Subcutaneous adipose tissue (tissue), 4 donors: Measurements from ENCODE around the gene NCK1. TPM values are rescaled to one million over a fixed set of nuclear protein-coding genes. Genes with fewer than 3 reads are reported as not detected.

Experiments
- CTCF ChIP-seq: fragments of 450-650 bp; IDR thresholded peaks from one replicate; pipeline ENCODE4 v1.5.1; 2016; ENCODE audit warnings: low read depth, mild to moderate bottlenecking, control low read depth, antibody characterized with exemption, moderate library complexity
- total RNA-seq, 4 donors: library from RNA; depleted of rRNA; stranded (reverse); fragments of >200 nt; gene quantifications; one replicate each; pipeline ENCODE4 v1.1.0, GENCODE V29; 2016

NCK1 gene
- total RNA-seq, 4 donors from 2014 or later, result 62.2 to 97.5 (median 83.9) TPM

DNA sequence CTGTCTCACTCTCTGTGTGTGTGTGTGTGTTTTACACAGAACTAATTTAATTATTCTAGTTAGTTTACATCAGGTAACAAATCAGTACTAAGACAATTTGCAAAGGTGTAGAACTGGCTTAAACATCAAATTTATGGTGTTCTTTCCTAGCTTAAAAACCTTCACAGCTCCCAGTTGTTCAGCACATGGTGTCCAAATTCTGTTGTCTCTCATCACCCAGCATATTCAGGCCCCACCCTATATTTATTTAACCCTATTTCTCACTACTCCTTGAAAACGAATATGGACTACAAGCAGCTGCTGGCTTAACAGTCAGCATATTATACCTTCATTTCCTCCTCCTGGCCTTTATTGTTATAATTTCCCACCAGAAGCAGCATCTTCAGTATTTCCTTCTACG lies 96.9 kb downstream of the NCK1 start:
- TF ChIP-seq CTCF, result no peak

GRCh38 chr3:136959599-136959998 lies 97.6 kb downstream of the NCK1 start:
- no peak for TF ChIP-seq CTCF

DNA sequence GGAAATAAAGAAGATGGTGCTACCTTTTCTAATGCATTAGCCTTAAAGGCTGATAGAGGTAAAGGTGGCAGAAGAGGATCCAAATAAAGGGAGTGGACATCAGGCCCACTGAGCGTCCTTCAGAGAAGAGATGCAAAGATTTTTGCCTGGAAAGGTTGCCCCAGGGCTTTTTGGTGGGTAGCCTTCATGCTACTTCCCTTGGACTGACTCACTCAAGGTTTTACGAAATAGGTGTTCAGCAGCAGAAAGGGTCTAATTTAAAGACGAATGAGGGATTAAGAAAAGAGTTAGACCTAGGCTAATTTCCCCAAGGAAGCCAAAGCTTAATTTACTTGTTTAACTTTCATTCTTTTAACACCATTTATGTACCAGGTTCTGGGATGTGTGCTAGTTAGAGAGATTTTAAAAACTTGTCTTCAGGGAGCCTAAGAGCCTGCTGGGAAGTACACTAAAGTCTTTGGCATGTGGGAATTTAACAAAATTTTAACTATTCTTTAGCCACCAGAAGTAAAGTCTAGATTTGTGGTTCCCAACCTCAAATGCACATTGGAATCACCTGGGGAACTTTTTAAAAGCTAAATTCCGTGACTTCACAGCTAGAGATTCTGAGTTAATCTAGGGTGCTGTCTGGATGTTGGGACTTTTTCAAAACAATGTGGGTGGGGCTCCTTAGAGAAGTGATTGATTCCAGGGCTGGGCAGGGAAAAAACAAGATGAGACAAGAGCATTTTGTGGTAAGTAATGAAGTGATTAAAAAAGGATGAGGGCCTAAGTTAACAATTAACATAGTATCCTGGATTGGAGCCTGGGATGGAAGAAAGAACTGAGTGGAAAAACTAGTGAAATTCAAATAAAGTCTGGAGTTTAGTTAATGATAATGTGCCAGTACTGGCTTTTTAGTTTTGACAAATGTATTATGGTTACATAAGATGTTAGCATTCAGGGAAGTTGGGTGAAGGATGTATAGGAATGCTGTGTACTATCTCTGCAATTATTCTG lies 99.1 kb downstream of the NCK1 start:
- no peak for TF ChIP-seq CTCF

GRCh38 chr3:136962927-136963326 lies 100.9 kb downstream of the NCK1 start:
- TF ChIP-seq CTCF, result no peak

DNA sequence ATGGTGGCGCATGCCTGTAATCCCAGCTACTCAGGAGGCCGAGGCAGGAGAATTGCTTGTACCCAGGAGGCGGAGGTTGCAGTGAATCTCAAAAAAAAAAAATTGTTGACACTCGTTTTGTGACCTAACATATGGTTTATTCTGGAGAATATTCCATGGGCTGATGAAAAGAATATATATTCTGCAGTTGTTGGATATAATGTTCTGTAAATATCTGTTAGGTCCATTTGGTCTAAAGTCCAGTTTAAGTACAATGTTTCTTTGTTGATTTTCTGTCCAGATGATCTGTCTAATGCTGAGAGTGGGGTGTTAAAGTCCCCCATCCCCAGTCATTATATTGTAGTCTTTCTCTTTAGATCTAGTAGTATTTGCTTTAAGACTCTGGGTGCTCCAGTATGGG lies 111.3 kb downstream of the NCK1 start:
- TF ChIP-seq CTCF, result no peak

DNA sequence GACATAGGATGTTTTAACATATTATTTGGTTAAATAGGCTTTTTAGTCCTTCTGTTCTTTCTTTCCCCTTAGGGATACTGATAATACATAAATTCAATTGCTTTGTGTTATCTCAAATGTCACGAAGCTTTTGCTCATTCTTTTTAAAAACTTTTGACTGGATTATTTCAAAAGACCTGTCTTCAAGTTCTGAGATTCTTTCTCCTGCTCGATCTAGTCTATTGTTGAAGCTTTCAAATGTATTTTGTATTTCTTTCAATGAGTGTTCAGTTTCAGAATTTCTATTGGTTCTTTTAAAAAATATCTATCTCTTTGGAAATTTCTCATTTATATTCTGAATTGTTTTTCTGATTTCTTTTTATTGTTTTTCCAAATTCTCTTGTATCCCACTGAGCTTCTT lies 112.7 kb downstream of the NCK1 start:
- no peak for TF ChIP-seq CTCF

GRCh38 chr3:136979204-136979603 lies 117.2 kb downstream of the NCK1 start:
- no peak for TF ChIP-seq CTCF
